OCI-LY7 (cell line): ENCODE data around the gene ACOT8.

Experiments used
- CTCF ChIP-seq: fragments of 200-600 bp; sonication (generic); conservative IDR thresholded peaks from 2 replicates; pipeline ENCODE4 v1.5.1; 2014; ENCODE audit warnings: mild to moderate bottlenecking, antibody characterized with exemption, low read length, moderate library complexity, mixed read lengths
- EZH2phosphoT487 ChIP-seq: fragments of 200-600 bp; sonication (generic); IDR thresholded peaks from 2 replicates; pipeline ENCODE4 v1.6.1; 2018; ENCODE audit warnings: low read depth, borderline replicate concordance, mild to moderate bottlenecking, mixed run types, antibody characterized with exemption, low read length, moderate library complexity, mixed read lengths

- TF ChIP-seq CTCF (no peak), EZH2phosphoT487 (no peak)
These were observed 35.8 kb upstream of the ACOT8 start for GRCh38 chr20:45892828-45893500.
